ENCODE measurements around the gene PKDCC.
"Not testable (repeated sequence)": the region's sequence is repeated elsewhere in the genome, so short reads cannot be mapped to it uniquely, and the experiment has no call there.

Gene PKDCC

GRCh38 chr2:42032745-42033144, 15.1 kb upstream of the PKDCC start:
- H3K4me3 ChIP-seq (ENCODE audit: low read depth, low read length) = no peak overlapping the region
- TF ChIP-seq CTCF (IDR thresholded peaks at IDR 0.05; ENCODE audit: insufficient read depth, low read length, missing control alignments) = no peak
- ChIA-PET POLR2A (no interaction called here), CTCF (interaction anchor here (1.1 kb wide), 1 partner anchor 180 kb away, joined by 3 read pairs; no protein-coding TSS in a partner anchor)
- DNase-seq (ENCODE audit: low read depth, low spot score) = no peak

- POLR2A ChIA-PET; H3K4me3 ChIP-seq (ENCODE audit: low read depth, low read length); CTCF ChIA-PET; DNase-seq (ENCODE audit: low read depth, low spot score): not testable (repeated sequence)
Measured at GRCh38 chr2:42034096-42034495, 13.7 kb upstream of the PKDCC start.

GRCh38 chr2:42035241-42035640, 12.6 kb upstream of the PKDCC start:
- CTCF ChIA-PET = interaction anchor here (0.8 to 0.9 kb wide), 2 partner anchors 11 to 166 kb away, joined by 3 to 4 read pairs; no protein-coding TSS in a partner anchor
- no peak overlapping the region for H3K4me3 ChIP-seq (ENCODE audit: low read depth, low read length)
- POLR2A ChIA-PET = no interaction called here
- DNase-seq (ENCODE audit: low read depth, low spot score) = no peak
- TF ChIP-seq CTCF (IDR thresholded peaks at IDR 0.05; ENCODE audit: insufficient read depth, low read length, missing control alignments) = no peak

GRCh38 chr2:42036413-42036812, 11.4 kb upstream of the PKDCC start:
- no peak for DNase-seq (ENCODE audit: low read depth, low spot score)
- no peak for TF ChIP-seq CTCF (IDR thresholded peaks at IDR 0.05; ENCODE audit: insufficient read depth, low read length, missing control alignments)
- no peak overlapping the region for H3K4me3 ChIP-seq (ENCODE audit: low read depth, low read length)
- CTCF ChIA-PET = no interaction called here
- POLR2A ChIA-PET = no interaction called here

- no peak overlapping the region for H3K4me3 ChIP-seq (ENCODE audit: low read depth, low read length)
- POLR2A ChIA-PET = no interaction called here
- CTCF ChIA-PET = interaction anchor here (0.6 kb wide), 1 partner anchor 46 kb away, joined by 3 read pairs; no protein-coding TSS in a partner anchor
- TF ChIP-seq CTCF (IDR thresholded peaks at IDR 0.05; ENCODE audit: insufficient read depth, low read length, missing control alignments) = no peak
- DNase-seq (ENCODE audit: low read depth, low spot score) = no peak
Measured at GRCh38 chr2:42036940-42037339, 10.9 kb upstream of the PKDCC start.

- no peak for DNase-seq (ENCODE audit: low read depth, low spot score)
- H3K4me3 ChIP-seq (ENCODE audit: low read depth, low read length) = no peak overlapping the region
- ChIA-PET CTCF (no interaction called here), POLR2A (no interaction called here)
- TF ChIP-seq CTCF (IDR thresholded peaks at IDR 0.05; ENCODE audit: insufficient read depth, low read length, missing control alignments) = no peak
Measured at GRCh38 chr2:42040643-42041278, 7.1 kb upstream of the PKDCC start.

Data from AG04449 (cell line).